ENCODE data around the gene MORC4.

Gene MORC4

DNA sequence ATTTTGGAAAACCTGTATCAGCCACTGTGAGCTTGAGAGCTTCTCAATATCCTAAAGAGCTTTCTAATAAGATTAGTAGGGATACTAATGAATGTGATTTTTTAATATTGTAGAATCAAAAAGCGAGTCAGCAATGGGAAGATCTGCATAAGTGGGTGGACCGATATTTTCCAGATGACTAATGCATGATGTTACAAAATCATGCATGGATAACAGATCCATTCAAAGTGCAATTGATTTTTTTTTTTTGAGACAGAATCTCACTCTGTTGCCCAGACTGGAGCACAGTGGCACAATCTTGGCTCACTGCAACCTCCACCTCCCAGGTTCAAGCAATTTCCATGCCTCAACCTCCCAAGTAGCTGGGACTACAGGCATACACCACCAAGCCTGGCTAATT lies 87.1 kb downstream of the MORC4 start:
- DNase-seq (ENCODE audit: low read depth in 1 of 2, low spot score in 1 of 2) = no peak

DNA sequence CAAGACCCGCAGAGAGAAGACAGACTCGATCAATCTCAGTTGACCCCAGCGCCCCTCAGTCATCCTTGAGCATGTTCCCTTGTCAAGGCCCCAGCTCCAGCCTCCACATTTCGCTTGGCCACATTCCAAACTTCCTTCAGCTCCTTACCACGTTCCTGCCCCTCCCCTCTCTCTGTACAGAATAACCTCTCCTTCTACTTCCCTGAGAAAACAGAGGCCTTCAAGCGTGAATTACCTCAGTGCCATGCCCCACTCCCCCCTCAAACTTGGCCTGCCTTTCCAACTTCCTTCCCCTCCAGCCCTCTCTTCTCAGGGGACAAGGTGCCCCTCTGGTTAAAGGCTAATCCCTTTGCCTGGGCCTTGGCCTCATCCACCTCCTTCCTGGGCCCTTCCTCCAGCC lies 93.7 kb downstream of the MORC4 start:
- no peak for DNase-seq (ENCODE audit: low read depth in 1 of 2, low spot score in 1 of 2)

DNA sequence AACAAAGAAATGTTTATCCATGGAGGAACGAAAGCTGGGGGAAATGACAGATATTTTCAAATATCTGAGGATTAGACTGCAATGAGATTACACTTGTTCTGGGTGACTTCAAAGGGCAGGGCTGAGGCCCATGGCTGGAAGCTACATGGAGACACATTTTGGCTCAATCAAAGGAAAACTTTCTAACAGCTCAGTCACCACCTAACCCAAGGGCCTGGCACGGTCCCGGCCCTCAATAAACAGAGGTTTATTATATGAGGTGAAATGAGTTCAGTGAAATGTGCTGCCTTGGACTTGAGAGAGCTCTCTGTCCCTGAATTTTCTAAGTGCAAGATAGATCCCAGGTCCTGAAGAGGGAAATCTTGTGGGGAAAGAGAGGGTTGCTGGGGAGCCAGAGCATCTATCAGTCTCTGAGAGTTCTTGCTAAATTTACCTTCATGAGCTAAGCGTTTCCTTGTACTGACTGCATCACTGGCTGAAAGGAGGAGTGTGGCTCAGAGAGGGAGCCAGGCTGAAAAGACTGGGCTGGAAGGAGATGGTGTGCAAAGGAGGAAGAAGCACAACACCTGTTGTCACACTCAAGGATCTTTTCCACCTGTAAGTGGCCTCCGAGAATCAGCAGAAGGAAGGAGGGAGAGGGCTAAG lies 94.8 kb downstream of the MORC4 start:
- DNase-seq (ENCODE audit: low read depth in 1 of 2, low spot score in 1 of 2) = no peak

DNA sequence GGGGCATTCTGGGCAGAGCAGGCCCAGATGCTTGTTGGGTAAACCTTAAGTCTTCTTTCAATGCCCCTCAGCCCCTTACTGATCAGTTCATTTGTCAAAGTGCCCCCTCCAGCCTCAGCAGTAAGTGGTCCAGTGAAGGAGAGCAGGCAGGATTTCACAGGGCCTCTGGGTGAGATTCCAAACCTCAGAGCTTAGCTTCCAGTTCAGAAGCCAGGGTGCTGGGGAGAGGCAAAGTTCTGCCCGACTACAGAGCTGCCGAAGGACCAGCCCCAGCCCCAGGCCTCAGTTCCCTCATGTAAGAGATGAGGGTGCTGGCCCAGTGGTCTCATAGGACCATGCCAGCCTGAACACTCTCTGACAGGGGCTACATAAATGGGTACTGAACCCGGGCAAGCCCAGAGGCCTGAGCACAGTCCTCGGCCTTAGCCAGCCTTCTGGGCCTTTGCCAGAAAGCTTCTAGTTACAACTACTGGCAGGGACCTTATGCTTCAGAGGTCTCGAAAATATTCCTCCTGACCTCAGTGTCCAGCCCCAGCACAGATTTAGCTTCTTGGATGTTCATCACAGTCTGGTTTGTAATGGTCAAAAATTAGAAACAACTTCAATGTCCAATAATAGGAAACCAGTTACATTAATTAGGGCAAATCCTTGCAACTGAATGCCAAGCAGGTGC lies 96.0 kb downstream of the MORC4 start:
- DNase-seq (ENCODE audit: low read depth in 1 of 2, low spot score in 1 of 2) = no peak

DNA sequence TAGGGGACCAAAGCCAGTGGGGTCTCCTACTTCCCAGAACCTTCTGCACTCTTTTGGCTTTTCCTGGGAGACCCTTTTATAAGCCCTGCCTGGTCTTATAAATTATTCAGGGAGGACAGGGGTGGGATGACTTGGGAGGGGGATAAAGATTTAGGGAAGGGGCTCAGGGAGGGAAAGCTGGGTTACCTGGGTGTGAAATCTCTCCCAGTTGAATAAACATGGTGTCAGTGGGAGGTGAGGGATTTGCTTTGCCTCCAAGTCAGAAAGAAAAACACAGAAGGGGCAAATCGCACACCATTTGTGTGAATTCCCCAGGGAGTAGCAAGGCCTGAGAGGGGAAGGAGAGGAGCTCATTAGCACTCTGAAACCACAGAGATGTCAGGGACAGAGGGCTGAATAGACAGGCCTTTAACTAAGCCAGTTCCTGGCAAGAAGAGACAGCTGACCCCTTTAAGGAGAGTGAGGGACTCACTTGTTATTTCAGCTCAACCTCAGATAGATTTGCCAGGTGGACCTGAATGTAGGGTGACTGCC lies 96.7 kb downstream of the MORC4 start, which contains the start of gene RIPPLY1:
RIPPLY1 (minus strand) TSS at position 51 of the 534 bp plus-strand sequence. CDS start 54 bp downstream, outside the sequence.
- DNase-seq (ENCODE audit: low read depth in 1 of 2, low spot score in 1 of 2) = no peak

DNA sequence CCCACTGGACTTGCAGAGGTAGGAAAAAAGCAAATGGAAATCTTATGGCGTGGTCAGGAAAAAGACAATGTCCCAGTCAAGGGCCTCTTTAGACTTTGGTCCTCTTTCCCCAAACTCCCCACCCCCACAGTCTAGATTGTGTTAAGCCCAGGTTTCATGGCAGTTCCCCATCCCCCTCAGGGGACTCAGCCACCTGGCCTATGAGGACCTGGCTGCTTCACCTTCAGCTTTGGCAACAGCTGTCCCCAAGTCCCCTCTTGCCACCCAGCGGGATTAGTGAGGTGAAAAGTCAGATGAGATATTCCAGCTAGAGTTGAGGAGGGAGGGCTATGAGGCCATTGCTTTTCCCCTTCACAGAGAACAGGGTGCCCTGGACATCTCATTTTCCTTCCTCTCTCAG lies 97.3 kb downstream of the MORC4 start:
- no peak for DNase-seq (ENCODE audit: low read depth in 1 of 2, low spot score in 1 of 2)

DNA sequence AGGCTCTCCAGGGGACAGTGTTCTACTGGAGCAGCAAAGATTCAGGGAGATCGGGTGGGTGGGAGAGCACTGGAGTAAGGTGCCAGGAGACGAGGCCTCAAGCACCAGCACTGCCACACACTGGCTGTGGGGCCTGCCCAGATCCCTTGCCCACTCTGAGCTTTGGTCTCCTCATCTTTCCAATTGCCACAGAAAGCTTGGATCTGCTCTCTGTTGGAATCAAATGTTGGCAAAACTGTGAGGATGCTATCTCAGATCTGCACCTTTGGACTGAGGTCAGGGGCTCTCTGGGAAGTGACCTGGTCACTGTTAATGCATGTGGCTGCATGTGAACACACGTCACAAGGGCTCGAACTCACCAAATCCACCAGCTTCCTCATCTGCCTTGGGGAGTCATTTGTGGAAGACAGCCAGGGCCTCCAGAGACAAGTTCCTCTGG lies 98.2 kb downstream of the MORC4 start:
- DNase-seq (ENCODE audit: low read depth in 1 of 2, low spot score in 1 of 2) = no peak

DNA sequence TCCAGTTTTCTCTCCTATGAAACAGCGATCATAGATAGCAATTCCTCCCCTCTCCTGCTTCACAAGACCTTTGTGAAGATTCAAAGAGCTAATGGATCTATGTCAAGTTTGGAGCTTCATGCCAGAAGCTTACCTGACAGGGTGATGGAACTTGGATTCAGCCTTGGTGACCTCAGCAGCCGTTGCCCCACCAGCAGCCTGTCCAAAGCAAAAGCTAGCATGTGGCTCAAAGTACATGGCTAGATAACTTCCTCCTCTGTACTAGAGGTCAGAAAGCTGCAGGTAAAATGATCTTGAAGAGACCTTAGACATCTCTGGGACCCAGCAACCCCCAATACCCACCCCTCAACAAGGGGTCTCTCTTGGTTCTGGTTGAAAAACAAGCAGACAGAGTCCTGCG lies 98.7 kb downstream of the MORC4 start:
- DNase-seq (ENCODE audit: low read depth in 1 of 2, low spot score in 1 of 2) = no peak

DNA sequence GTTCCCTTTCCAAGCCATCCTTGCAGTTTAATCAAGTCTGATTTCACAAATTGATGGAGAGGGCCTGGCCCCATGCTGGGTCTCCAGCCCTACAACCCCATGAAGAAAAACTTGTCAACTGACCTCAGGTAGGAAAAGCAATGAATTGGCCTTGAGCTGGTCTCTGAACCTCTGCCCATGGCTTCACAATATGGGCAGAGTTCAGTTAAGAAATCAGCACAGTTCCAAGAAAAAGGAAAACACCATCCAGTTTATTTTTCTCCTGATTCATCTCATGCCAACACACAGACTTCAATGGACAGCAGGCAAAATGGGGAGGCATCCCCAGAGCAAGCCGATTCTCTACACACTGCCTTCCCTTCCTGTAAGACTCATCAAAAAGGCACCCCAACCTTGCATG lies 100.2 kb downstream of the MORC4 start:
- DNase-seq (ENCODE audit: low read depth in 1 of 2, low spot score in 1 of 2) = no peak

DNA sequence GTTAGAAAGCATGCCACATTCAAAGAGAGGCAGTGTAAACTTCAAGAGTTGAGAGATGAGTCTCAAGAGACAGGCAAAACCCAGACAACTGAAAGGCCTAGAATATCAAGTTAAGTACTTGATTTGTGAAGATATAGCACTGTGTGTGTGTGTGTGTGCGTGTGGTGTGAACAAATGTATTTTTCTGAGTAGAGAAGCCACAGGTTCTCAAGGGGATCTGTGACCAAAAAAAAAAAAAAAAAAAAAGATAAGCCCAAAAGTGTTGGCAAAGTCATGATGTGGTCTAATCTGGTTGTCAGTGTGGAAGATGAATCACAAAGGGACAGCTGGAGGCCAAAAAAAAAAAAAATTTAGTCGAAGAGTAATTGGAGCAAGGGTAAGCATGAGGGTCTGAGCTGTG lies 100.7 kb downstream of the MORC4 start:
- no peak for DNase-seq (ENCODE audit: low read depth in 1 of 2, low spot score in 1 of 2)

DNA sequence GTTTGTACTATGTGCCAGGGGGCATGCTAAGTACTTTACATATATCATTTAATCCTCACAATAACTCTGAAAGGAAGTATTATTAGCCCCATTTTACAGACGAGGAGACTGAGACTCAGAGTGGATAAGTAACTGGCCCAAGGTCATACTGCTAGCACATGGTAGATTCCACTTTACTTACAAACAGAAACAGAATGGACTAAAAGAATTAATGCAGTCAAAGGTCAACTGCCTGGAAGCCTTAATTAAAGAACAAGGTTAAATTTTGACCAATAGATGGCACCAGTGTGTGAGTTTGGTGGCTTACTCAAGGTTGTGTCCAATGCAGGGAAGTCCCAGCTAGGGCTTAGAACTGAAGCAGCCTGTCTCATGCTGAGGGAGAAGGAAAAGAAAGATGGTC lies 101.5 kb downstream of the MORC4 start:
- no peak for DNase-seq (ENCODE audit: low read depth in 1 of 2, low spot score in 1 of 2)

DNA sequence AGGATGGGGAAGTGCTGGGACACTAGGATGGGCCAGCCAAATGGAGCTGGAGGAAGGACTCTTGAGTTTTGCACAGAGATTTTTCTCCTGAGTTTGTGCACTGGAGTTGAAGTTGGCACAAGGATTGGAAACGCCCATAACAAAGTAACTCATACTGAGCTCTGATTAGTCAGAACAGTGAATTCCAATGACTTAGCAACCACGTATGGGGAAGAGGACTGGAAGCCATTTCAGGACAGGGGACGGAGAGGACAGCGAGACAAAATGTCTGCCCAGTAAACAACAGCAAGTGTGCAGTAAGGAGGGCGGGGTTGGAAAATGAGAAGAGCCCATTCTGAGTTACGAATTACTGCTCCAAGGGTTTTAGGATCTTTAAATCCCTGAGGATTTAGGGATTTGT lies 102.8 kb downstream of the MORC4 start:
- no peak for DNase-seq (ENCODE audit: low read depth in 1 of 2, low spot score in 1 of 2)

DNA sequence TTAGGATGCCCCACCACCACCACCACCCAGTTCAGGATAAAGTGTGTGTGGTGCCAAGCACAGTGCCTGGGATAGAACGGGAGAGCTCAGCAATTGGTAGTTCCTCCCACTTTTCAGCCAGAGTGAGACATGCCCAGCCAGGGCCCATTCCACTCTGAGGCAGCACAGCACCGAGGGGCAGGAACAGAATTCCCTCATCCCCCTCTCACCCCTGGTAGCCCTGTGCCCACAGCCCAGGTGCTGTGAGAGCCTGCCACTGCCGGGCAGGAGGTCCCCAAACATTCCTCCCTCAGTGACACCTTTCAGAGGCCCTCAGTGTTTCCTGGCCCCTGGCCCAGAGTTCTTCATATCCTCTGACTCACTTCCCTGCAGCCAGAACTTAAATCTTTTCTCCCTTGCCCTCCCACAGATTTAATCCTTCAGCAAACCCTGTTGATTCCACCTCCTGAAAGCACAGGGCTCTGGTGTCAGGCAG lies 105.0 kb downstream of the MORC4 start:
- DNase-seq (ENCODE audit: low read depth in 1 of 2, low spot score in 1 of 2) = no peak

DNA sequence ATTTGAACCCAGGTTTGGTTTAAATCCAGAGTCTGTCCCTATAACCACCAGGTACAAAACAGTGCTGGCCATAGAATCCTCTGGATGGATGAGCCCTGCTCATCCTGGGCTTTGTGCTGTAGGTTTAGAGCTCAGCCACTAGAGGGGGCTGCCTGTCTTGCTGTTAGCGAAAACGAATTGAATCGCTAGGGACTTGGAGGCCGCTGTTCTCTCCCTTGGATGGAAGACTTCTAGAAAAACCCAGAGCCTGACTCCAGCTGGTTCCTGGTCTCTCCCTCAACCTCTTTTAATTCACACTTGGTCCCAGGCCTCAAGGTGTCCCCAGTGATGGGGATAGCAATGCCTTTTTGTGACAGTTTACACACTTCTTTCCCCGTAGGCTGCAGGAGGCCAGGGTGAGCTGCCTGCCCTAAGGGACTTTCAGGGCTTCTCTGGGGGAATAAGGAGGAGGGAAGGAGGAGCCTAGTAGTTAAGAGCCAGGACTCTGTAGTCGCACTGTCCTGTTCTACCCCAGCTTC lies 105.6 kb downstream of the MORC4 start:
- DNase-seq (ENCODE audit: low read depth in 1 of 2, low spot score in 1 of 2) = peak in 1 of 2 donors; percentile 13

DNA sequence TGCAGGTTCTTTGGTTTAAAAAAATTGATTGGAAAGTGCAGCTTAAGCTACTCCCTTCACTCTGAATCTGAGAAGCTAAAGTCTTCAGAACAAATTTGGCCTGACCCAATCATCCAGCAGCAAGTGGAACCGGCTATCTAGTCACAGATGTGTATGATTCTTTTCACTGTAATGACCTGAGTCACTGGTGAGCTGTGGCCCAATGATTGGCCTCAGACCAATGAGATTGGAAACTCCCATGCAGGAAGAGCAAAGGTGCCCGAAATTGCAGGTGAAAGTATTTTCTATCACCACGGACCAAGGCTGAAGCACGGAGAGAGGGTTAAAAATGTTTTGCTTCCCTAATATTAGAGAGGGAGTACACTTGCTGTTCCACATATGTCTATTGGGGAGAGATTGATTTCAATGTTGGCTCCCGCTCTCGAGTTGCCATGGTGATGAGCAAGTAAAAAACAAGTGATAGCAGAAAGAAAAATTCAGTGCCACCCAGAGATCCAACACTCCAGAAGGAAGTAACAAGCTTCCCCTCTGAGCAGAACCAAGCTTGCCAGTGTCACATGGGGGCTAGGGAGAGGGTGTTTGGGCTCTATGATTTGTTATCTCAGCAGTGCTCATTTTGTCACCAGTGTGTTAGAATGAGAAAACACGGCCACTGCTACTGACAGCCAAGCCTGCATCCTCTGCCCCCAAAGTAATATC lies 108.1 kb downstream of the MORC4 start:
- DNase-seq (ENCODE audit: low read depth in 1 of 2, low spot score in 1 of 2) = no peak

Measured in activated T-helper 1 cell treated with anti-CD3 and anti-CD28 coated beads, Interleukin-2, amount 50 U/mL, for 16 hours (primary cell).